Adipocyte (in vitro differentiated cells): ENCODE results near the gene USP6NL.

Experiments
- DNase-seq: peaks from one replicate; pipeline ENCODE4 v3.0.0-alpha.2; 2015; ENCODE audit warnings: low read depth
- H3K27me3 ChIP-seq: replicated peaks from 2 replicates; pipeline ENCODE4 v1.7.0; 2013; ENCODE audit warnings: mild to moderate bottlenecking, low read length, moderate library complexity; ENCODE audit not compliant: control insufficient read depth, insufficient read depth
- H3K36me3 ChIP-seq: 2 replicates; pipeline ENCODE4 v1.7.0; 2013; ENCODE audit warnings: low read length, mild to moderate bottlenecking, moderate library complexity; ENCODE audit not compliant: control insufficient read depth, insufficient read depth, severe bottlenecking
- H3K4me1 ChIP-seq: 2 replicates; pipeline ENCODE4 v1.7.0; 2013; ENCODE audit warnings: mild to moderate bottlenecking, low read length, moderate library complexity; ENCODE audit not compliant: control insufficient read depth, insufficient read depth
- H3K4me3 ChIP-seq: 2 replicates; pipeline ENCODE4 v1.7.0; 2013; ENCODE audit warnings: mild to moderate bottlenecking, low read length, moderate library complexity
- H3K9ac ChIP-seq: 2 replicates; pipeline ENCODE4 v1.7.0; 2013; ENCODE audit warnings: mild to moderate bottlenecking, low read length, moderate library complexity
- H3K9me3 ChIP-seq: 2 replicates; pipeline ENCODE4 v1.7.0; 2013; ENCODE audit warnings: mild to moderate bottlenecking, low read length, moderate library complexity; ENCODE audit not compliant: control insufficient read depth

USP6NL gene

GRCh38 chr10:11489591-11489990, 121.9 kb downstream of the USP6NL start:
- Histone ChIP-seq H3K4me1 (peaks cover 5% of the 10 kb centered on the region), H3K36me3 (peaks cover 10% of the 10 kb centered on the region), H3K27me3 (no peaks in the 10 kb centered on the region), H3K4me3 (no peak overlapping the region), H3K9me3 (no peaks in the 10 kb centered on the region), H3K9ac (no peak overlapping the region)
- no peak for DNase-seq

GRCh38 chr10:11488126-11488525, 123.3 kb downstream of the USP6NL start:
- Histone ChIP-seq H3K9me3 (no peaks in the 10 kb centered on the region), H3K9ac (no peak overlapping the region), H3K4me3 (no peak overlapping the region), H3K4me1 (peaks cover 5% of the 10 kb centered on the region), H3K27me3 (no peaks in the 10 kb centered on the region), H3K36me3 (peaks cover 10% of the 10 kb centered on the region)
- DNase-seq: no peak

- Histone ChIP-seq H3K4me1 (no peaks in the 10 kb centered on the region), H3K27me3 (no peaks in the 10 kb centered on the region), H3K36me3 (peaks cover 6% of the 10 kb centered on the region), H3K4me3 (no peak overlapping the region), H3K9me3 (no peaks in the 10 kb centered on the region), H3K9ac (no peak overlapping the region)
- no peak for DNase-seq
Observed at GRCh38 chr10:11483201-11484148, 128.0 kb downstream of the USP6NL start.

DNA sequence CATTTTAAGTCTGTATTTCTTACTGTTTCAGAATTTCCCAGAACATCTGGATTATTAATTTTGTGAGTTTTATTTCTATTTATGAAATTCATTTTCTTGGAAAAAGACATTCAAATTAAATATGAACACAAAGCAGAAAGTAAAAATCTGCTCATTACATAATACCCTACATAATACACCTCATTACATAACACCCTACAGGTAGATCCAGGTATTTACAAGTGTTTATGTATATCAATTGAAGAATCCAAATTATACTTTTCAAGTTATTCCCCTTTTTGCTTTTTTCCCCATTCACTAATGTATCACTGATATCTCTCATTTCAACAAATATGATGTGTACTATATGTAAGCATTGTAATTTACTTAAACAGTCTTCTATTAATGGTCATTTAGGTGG, 129.1 kb downstream of the USP6NL start:
- H3K36me3 ChIP-seq: peaks cover 6% of the 10 kb centered on the region
- no peaks in the 10 kb centered on the region for H3K4me1 ChIP-seq
- H3K9me3 ChIP-seq: no peaks in the 10 kb centered on the region
- DNase-seq: no peak
- H3K27me3 ChIP-seq: no peaks in the 10 kb centered on the region
- H3K4me3 ChIP-seq: no peak overlapping the region
- H3K9ac ChIP-seq: no peak overlapping the region

DNA sequence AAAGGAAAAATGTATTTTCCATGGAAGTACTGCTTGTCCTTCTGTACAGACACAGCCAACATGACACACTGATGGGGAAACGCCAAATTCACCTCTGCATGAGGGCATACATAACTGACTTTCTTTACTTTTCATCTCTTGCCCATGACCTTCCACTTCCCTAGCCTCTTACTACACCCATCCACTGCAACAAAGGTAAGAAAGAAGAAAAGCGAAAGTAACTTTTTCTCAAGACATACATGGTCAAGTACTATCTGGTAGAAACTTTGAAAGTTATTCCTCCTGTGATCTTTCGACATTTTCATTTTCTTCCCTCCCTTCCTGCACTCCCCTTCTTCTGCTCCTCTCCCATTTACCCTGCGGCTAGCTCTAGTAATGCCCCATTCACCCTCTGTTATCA, 130.8 kb downstream of the USP6NL start:
- Histone ChIP-seq H3K4me3 (no peak overlapping the region), H3K36me3 (peaks cover 6% of the 10 kb centered on the region)

DNA sequence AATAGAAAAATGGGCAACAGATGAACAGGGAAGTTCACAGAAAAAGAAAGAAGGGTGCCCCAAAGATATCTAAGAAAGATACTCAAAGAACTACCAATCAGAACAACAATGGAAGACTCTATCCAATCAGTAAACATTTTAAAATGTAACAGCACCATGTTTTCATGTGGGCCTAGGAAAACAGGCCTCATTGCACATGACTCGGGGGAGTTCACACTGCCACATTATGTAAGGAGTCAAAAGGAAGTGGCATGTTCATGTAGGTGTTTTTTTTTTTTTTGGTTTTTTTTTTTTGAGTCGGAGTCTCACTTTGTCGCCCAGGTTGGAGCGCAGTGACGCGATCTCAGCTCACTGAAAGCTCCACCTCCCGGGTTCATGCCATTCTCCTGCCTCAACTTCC, 132.2 kb downstream of the USP6NL start:
- Histone ChIP-seq H3K9ac (no peak overlapping the region), H3K9me3 (no peaks in the 10 kb centered on the region), H3K4me1 (peaks cover 3% of the 10 kb centered on the region), H3K27me3 (no peaks in the 10 kb centered on the region), H3K36me3 (peaks cover 6% of the 10 kb centered on the region), H3K4me3 (no peak overlapping the region)
- no peak for DNase-seq

More for the DNA sequence above, 130.8 kb downstream of the USP6NL start:
- no peak for DNase-seq
- no peak overlapping the region for H3K9ac ChIP-seq
- H3K9me3 ChIP-seq: no peaks in the 10 kb centered on the region
- no peaks in the 10 kb centered on the region for H3K27me3 ChIP-seq
- H3K4me1 ChIP-seq: peaks cover 3% of the 10 kb centered on the region

- DNase-seq: peak; percentile 16
- H3K4me1 ChIP-seq: peaks cover 3% of the 10 kb centered on the region
Observed at GRCh38 chr10:11478807-11479206, 132.6 kb downstream of the USP6NL start.

DNA sequence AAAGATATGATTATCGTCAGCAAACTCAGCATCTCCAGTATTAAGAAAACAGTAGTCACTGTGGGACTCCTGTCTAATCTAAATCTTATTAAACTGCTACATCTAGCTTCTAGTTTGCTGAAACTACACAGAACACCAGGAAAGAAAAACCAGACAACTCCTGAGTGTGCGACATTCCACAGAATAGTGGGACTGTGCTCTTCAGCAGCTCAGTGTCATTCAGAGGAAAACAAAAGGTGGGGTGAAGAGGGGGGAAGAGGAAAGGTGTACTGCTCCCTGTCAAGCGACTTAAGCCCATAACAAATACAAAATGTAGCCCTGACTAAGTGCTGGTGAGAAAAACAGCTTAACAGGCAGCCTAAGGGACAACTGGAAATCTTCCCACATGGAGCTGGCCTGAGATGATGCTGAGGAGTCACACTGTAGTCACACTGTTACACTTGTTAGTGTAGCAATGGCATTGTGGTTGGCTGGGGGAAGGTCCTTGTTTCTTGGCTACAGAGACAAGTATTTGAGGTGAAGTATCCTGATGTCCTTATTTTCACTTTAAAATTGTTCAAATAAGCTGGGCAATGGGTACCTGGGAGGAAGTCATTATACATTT, 135.5 kb downstream of the USP6NL start:
- Histone ChIP-seq H3K4me3 (no peak overlapping the region), H3K4me1 (peaks cover 3% of the 10 kb centered on the region), H3K27me3 (no peaks in the 10 kb centered on the region), H3K9ac (no peak overlapping the region), H3K9me3 (no peaks in the 10 kb centered on the region), H3K36me3 (peaks cover under 1% of the 10 kb centered on the region)
- DNase-seq: no peak

More at GRCh38 chr10:11478807-11479206, 132.6 kb downstream of the USP6NL start:
- Histone ChIP-seq H3K9me3 (no peaks in the 10 kb centered on the region), H3K27me3 (no peaks in the 10 kb centered on the region), H3K9ac (no peak overlapping the region), H3K36me3 (peaks cover 6% of the 10 kb centered on the region), H3K4me3 (no peak overlapping the region)

GRCh38 chr10:11473128-11473760, 138.2 kb downstream of the USP6NL start:
- Histone ChIP-seq H3K27me3 (no peaks in the 10 kb centered on the region), H3K36me3 (peaks cover 3% of the 10 kb centered on the region), H3K9ac (no peak overlapping the region), H3K4me1 (peaks cover 3% of the 10 kb centered on the region), H3K9me3 (no peaks in the 10 kb centered on the region), H3K4me3 (no peak overlapping the region)
- DNase-seq: no peak

DNA sequence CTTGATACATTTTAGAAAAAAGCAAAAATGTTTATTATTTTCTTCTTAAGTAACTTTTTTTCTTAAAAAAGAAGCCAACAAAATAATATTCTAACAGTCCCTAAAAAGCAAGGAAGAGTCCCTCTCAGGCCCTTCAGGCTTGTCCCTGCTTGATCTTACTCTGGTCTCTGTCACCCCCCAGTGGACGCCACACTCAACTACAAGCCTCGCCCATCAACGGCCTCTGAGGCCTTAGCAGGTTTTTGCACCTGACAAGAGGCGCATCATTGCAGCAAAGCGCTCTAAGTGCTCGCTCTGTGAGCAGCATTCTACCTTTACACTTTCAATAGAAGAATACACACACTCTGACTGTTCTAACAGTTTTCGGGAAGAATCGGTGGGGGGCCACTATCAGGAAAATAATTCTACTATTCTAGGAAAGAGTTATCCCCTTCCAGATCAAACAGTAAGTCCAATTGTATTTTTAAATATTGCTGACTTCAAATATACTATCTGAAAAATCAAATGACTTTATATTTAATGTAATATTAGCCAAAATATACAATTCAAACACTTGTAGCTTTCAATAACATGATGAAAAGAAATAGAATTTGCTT, 139.2 kb downstream of the USP6NL start:
- Histone ChIP-seq H3K9me3 (no peaks in the 10 kb centered on the region), H3K4me3 (no peak overlapping the region), H3K4me1 (peaks cover 3% of the 10 kb centered on the region), H3K27me3 (no peaks in the 10 kb centered on the region), H3K36me3 (peaks cover 3% of the 10 kb centered on the region), H3K9ac (no peak overlapping the region)
- peak; percentile 53 for DNase-seq
